GM21717 (cell line): ENCODE data around the gene AARS2.
"Not testable (repeated sequence)": the region's sequence is repeated elsewhere in the genome, so short reads cannot be mapped to it uniquely, and the experiment has no call there.

ENCODE experiments used
- ATAC-seq: cut with Tn5 transposase; IDR thresholded peaks from one replicate; pipeline ENCODE4 v1.9.1; 2021; ENCODE audit warnings: mild to moderate bottlenecking, moderate library complexity; ENCODE audit not compliant: unreplicated experiment

The AARS2 gene

GRCh38 chr6:44312901-44313788, at the start of gene AARS2:
Gene AARS2 (minus strand): TSS chr6:44313347. CDS start chr6:44313323, 24 bp downstream.
- ATAC-seq: peak; percentile 72

DNA sequence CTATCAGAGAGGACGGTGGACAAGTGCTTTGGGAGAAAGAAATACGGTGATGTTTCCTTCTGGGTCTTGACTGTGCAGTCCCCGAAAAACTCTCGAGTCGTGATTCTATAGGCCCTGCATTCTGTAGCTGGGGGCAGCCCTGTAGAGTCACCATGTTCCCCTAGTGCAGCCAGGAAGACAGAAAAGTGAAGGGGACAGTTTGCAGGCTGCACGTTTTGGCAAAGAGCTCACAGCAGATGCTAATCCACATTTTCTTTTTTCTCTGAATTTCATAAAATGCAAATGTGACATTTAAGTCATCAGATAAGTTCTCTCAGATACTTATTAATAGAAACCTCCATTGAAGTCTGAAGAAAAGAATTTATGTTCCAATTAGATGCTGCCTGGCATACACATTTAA, 48.8 kb upstream of the AARS2 start:
- no peak for ATAC-seq

DNA sequence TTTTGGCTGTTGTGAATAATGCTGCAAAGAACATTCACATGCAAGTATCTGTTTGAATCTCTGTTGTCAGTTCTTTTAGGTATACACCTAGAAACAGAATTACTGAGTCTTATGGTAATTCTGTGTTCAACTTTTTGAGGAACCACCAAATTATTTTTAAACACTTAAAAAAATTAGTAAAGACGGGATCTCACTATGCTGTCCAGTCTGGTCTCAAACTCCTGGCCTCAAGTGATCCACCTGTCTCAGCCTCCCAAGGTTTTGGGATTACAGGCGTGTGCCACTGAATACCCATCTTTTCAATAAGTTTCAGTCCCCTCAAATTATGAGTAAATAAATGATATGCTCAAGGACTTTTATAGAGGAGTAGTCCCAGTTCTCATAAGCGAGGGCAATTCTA, 46.8 kb upstream of the AARS2 start:
- ATAC-seq: no peak

DNA sequence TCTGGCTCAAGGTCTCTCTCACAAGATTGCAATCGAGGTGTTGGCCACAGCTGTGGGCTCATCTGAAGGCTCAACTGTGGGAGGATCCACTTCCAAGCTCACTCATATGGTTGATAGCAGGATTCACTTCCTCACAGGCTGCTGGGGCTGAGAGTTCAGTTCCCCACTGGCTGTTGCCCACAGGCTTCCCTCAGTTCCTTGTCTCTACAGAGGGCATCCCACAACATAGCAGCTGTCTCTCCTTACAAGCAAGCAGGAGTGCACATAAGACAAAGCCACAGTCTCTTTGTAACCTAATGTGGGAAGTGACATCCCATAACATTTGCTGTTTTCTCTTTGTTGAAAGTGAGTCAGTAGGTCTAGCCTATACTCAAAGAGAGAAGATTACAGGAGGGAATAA, 43.3 kb upstream of the AARS2 start:
- no peak for ATAC-seq

- no peak for ATAC-seq
Measured at GRCh38 chr6:44355640-44356039, 42.5 kb upstream of the AARS2 start.

DNA sequence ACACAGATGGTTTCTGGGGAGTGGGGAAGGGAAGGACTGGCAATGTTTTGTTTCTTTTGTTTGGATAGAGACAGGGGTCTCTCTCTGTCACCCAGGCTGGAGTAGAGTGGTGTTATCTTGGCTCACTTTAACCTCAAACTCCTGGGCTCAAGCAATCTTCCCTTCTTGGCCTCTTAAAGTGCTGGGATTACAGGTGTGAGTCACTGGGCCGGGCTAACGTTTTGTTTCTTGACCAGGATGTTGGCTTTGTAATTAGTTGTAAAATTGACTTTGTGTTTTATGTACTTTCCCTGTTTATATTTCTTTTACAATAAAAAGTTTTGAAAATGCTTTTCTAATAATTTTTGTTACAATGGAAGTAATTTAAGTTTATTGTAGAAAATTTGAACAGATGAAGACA, 40.2 kb upstream of the AARS2 start:
- ATAC-seq: no peak

- ATAC-seq: no peak
Measured at GRCh38 chr6:44352259-44352658, 39.1 kb upstream of the AARS2 start.

DNA sequence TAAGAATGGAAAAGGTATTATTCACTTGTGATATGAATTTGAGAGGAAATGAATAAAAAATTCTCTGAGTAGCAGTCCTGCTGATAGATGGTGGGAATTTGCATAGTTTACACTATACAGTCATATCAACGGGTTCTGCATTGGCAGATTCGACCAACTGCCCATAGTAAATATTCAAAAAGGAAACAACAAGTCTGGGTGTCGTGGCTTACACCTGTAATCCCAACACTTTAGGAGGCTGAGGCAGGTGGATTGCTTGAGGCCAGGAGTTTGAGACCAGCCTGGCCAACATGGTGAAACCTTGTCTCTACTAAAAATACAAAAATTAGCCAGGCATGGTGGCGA, 37.5 kb upstream of the AARS2 start:
- not testable (repeated sequence) for ATAC-seq

GRCh38 chr6:44349904-44350649, 36.9 kb upstream of the AARS2 start:
- no peak for ATAC-seq

GRCh38 chr6:44346818-44347217, 33.7 kb upstream of the AARS2 start:
- not testable (repeated sequence) for ATAC-seq

GRCh38 chr6:44342489-44342888, 29.3 kb upstream of the AARS2 start, which contains the start of gene SPATS1:
Gene SPATS1 (plus strand): TSS chr6:44342650. CDS start chr6:44343096, 446 bp downstream.
- no peak for ATAC-seq

DNA sequence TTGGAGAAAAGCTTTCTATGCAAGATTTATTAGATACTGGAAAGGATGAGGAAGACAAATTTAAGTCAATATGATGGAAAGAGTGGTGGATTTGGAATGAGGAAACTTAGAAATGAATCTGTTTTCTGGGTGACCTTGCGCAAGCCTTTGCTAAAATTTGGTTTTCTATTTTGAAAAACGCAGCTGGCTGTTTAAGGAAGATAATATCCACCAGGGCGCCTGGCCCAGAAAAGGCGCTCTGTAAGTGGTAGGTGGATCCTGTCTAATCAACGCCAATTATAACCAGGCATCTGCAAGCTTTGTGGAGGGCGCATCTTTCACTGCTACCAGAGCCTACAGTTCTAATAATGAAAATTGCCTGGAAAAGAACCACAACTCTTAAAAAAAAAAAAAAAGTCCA, 28.9 kb upstream of the AARS2 start:
- ATAC-seq: no peak

- ATAC-seq: no peak
Measured at GRCh38 chr6:44341095-44341890, 28.1 kb upstream of the AARS2 start.

DNA sequence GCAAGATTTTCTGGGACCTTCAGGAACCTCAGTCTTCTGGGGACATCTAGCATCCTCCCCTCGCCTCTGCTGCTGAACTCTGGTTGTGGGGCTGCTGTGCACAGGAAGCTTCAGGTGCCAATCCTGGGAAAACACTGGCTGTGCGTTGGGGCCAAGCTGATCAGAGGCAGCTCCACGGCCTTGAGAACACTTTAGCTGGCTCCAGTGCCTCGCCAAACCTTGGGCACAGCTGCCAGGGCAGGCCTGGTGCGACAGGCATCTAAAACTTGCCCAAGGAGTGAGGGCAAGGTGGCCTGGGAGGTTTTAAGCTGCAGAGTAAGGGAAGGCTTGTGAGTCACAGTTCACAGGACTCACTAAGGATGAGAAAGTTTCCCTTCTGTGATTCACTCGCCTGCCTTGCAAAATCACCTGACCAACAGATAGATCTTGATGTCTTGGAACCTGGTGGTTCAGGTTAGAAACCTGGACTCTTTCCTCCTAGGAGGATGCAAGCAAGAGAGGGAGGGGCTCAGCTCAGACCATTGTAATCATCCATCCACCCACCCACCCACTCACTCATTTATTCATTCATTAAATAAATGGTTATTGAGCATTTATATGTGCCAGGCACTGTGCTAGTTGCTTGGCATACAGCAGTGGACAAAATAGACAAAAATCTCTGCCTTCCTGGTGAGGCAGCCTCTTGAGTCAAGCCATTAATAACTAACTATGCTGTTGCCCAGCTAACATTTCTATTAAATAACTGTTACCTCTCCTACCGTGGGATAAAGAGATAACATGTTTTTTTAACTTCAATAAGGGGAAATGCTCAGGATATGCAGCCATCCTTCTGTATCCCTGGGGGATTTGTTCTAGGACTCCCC, 26.8 kb upstream of the AARS2 start:
- no peak for ATAC-seq

GRCh38 chr6:44339301-44339700, 26.2 kb upstream of the AARS2 start:
- ATAC-seq: no peak

GRCh38 chr6:44338228-44339122, 25.3 kb upstream of the AARS2 start:
- no peak for ATAC-seq

GRCh38 chr6:44335631-44336030, 22.5 kb upstream of the AARS2 start:
- ATAC-seq: no peak

DNA sequence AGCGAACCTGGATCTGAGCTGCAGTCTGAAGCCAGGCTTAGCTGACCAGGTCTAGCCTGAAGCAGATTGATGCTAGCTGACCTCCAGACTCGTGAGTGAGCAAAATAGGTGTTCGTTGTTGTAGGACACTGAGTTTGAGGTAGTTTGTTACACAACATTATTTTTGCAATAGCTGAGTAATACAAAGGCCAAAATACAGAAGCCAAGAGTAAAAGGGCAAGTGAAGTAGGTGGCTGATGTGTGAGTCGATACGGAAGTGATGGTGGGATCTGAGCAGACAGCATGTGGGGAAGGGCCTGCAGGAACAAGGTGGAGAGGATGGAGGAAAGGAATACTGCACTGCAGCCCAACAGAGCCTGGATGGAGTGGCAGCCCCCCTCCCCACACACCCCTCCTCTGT, 20.8 kb upstream of the AARS2 start:
- no peak for ATAC-seq

GRCh38 chr6:44333273-44333919, 20.2 kb upstream of the AARS2 start:
- ATAC-seq: no peak
